CD14-positive monocyte (primary cell): ENCODE measurements around the gene ZFY. TPM values are rescaled to one million over a fixed set of nuclear protein-coding genes. Genes with fewer than 3 reads are reported as not detected.

Experiments used
- DNase-seq, 3 donors: peaks; one replicate each; pipeline ENCODE4 v3.0.0-alpha.2; 2011 to 2022
- H2AFZ ChIP-seq: 2 replicates; pipeline ENCODE4 v1.6.0; 2012; ENCODE audit warnings: mild to moderate bottlenecking, low read depth, low read length, inconsistent platforms; ENCODE audit not compliant: insufficient read depth, poor library complexity, severe bottlenecking
- H3K27ac ChIP-seq, 2 donors: 1 replicate in 1 of 2; 2 replicates in 1 of 2; pipeline ENCODE4 v1.5.1; 2012 to 2013; ENCODE audit warnings: low read length in 2 of 2, control low read depth in 1 of 2, inconsistent platforms in 1 of 2, low read depth in 1 of 2, mild to moderate bottlenecking in 1 of 2
- H3K27me3 ChIP-seq, 2 donors: one replicate each; pipeline versions ENCODE4 v1.6.0 to v1.6.1; 2011 to 2013; ENCODE audit warnings: low read length in 2 of 2; ENCODE audit not compliant: control insufficient read depth in 2 of 2, insufficient read depth in 2 of 2
- H3K36me3 ChIP-seq, 2 donors: replicated peaks in 1 of 2; 1 replicate in 1 of 2; 2 replicates in 1 of 2; pipeline versions ENCODE4 v1.5.1 to v1.6.1; 2012 to 2013; ENCODE audit warnings: low read length in 2 of 2, control low read depth in 1 of 2, inconsistent platforms in 1 of 2, mild to moderate bottlenecking in 1 of 2; ENCODE audit not compliant: insufficient read depth in 2 of 2, control insufficient read depth in 1 of 2
- H3K4me1 ChIP-seq, 2 donors: 1 replicate in 1 of 2; 2 replicates in 1 of 2; pipeline versions ENCODE4 v1.5.1 to v1.6.1; 2012 to 2013; ENCODE audit warnings: low read length in 2 of 2, control low read depth in 1 of 2, inconsistent platforms in 1 of 2, mild to moderate bottlenecking in 1 of 2, moderate library complexity in 1 of 2; ENCODE audit not compliant: insufficient read depth in 2 of 2, control insufficient read depth in 1 of 2
- H3K4me2 ChIP-seq: replicated peaks from 2 replicates; pipeline ENCODE3; 2012; ENCODE audit warnings: low read length, moderate library complexity, mild to moderate bottlenecking; ENCODE audit not compliant: poor library complexity, severe bottlenecking; ENCODE audit errors: extremely low read depth
- H3K4me3 ChIP-seq, 3 experiments: fragments of 200-600 bp in 1 of 3; sonication (generic) in 1 of 3; replicated peaks in 1 of 3; 1 replicate in 2 of 3; 2 replicates in 1 of 3; pipeline ENCODE4 v1.5.1; 2011 to 2013; ENCODE audit warnings: low read length in 3 of 3, mild to moderate bottlenecking in 3 of 3, control low read depth in 2 of 3, low read depth in 2 of 3, inconsistent platforms in 1 of 3, moderate library complexity in 1 of 3
- H3K79me2 ChIP-seq: 2 replicates; pipeline ENCODE4 v1.6.0; 2012; ENCODE audit warnings: mild to moderate bottlenecking, control low read depth, inconsistent platforms, low read length, moderate library complexity; ENCODE audit not compliant: insufficient read depth
- H3K9ac ChIP-seq: 2 replicates; pipeline ENCODE4 v1.6.0; 2017; ENCODE audit warnings: low read length, mild to moderate bottlenecking; ENCODE audit not compliant: insufficient read depth, poor library complexity, severe bottlenecking
- H3K9me3 ChIP-seq, 2 donors: replicated peaks in 1 of 2; 1 replicate in 1 of 2; 2 replicates in 1 of 2; pipeline versions ENCODE4 v1.5.1 to v1.6.1; 2012 to 2013; ENCODE audit warnings: low read length in 2 of 2, control low read depth in 1 of 2; ENCODE audit not compliant: control insufficient read depth in 1 of 2, insufficient read depth in 1 of 2
- H4K20me1 ChIP-seq: 2 replicates; pipeline ENCODE4 v1.6.0; 2012; ENCODE audit warnings: mild to moderate bottlenecking, low read length, control low read depth, moderate library complexity; ENCODE audit not compliant: insufficient read depth
- H3K27ac Mint-ChIP-seq, 7 donors: one replicate each; pipeline ENCODE4 v1.8.0; 2020; ENCODE audit warnings: mild to moderate bottlenecking in 7 of 7, mixed read lengths in 7 of 7, moderate library complexity in 6 of 7, inconsistent platforms in 2 of 7
- H3K27me3 Mint-ChIP-seq, 3 donors: one replicate each; pipeline ENCODE4 v1.8.0; 2021 to 2022; ENCODE audit warnings: low read depth in 3 of 3, mild to moderate bottlenecking in 3 of 3, mixed read lengths in 3 of 3, moderate library complexity in 3 of 3, inconsistent platforms in 1 of 3
- H3K36me3 Mint-ChIP-seq, 2 donors: one replicate each; pipeline ENCODE4 v1.8.0; 2020; ENCODE audit warnings: mixed read lengths in 2 of 2, inconsistent platforms in 1 of 2, mild to moderate bottlenecking in 1 of 2
- H3K4me1 Mint-ChIP-seq: one replicate; pipeline ENCODE4 v1.8.0; 2020; ENCODE audit warnings: mild to moderate bottlenecking, mixed read lengths
- H3K4me3 Mint-ChIP-seq, 2 donors: one replicate each; pipeline ENCODE4 v1.8.0; 2020; ENCODE audit warnings: mild to moderate bottlenecking in 2 of 2, mixed read lengths in 2 of 2, moderate library complexity in 1 of 2
- H3K9me3 Mint-ChIP-seq, 7 donors: one replicate each; pipeline ENCODE4 v1.8.0; 2020 to 2022; ENCODE audit warnings: mixed read lengths in 7 of 7, mild to moderate bottlenecking in 6 of 7, moderate library complexity in 6 of 7, inconsistent platforms in 2 of 7
- CTCF ChIP-seq: fragments of 200-600 bp; IDR thresholded peaks from one replicate; pipeline ENCODE4 v1.8.0; 2022; ENCODE audit warnings: antibody characterized with exemption, mild to moderate bottlenecking
- WGBS: methylation state at CpG from one replicate; pipeline ENCODE4 v1.1.5; 2013; ENCODE audit warnings: missing lambda C conversion rate; ENCODE audit not compliant: insufficient coverage; 5-methylcytosine and 5-hydroxymethylcytosine counted together
- intact Hi-C, 2 donors: fragments of 100-400 bp; cut with micrococcal nuclease; formaldehyde crosslinking; loops; one replicate each; pipeline versions ENCODE4 v1.15.0 to v1.15.1; 2023
- polyA plus RNA-seq, 3 donors: library from polyadenylated mRNA; depleted of rRNA in 1 of 3; unstranded in 2 of 3; stranded (reverse) in 1 of 3; fragments of 300-500 nt in 2 of 3; fragments of >200 nt in 1 of 3; fragmentation: Illumina TruSeq in 2 of 3; gene quantifications; 1 replicate in 2 of 3; 2 replicates in 1 of 3; pipeline ENCODE4 v1.2.3, GENCODE V29; 2012 to 2021
- small RNA-seq: library from RNA; depleted of rRNA; stranded (forward); fragments of <200 nt; gene quantifications from one replicate; pipeline ENCODE3, GENCODE V24; 2012; ENCODE audit warnings: low read depth; ENCODE audit not compliant: insufficient read length

Gene ZFY
- polyA plus RNA-seq, 3 donors: not detected

GRCh38 chrY:3023606-3024005 is 88.4 kb downstream of the ZFY start:
- H3K9ac ChIP-seq: no peak overlapping the region
- intact Hi-C loops: no loop called here
- H3K4me1 Mint-ChIP-seq: peaks cover 59% of the 10 kb centered on the region
- no peaks in the 10 kb centered on the region for H3K79me2 ChIP-seq
- peaks cover 0 to 24% of the 10 kb centered on the region in 2 donors for H3K4me1 ChIP-seq
- no peaks in the 10 kb centered on the region for H4K20me1 ChIP-seq
- no peak overlapping the region for H3K4me3 Mint-ChIP-seq
- no peaks in the 10 kb centered on the region for H3K27me3 ChIP-seq
- TF ChIP-seq CTCF: no peak
- DNase-seq: no peak
- no peaks in the 10 kb centered on the region for H3K27me3 Mint-ChIP-seq
- no CpG with 5 or more reads among the region's 2 CpGs for WGBS
- no peak overlapping the region for H3K4me3 ChIP-seq
- H3K4me2 ChIP-seq: no peak overlapping the region
- H3K27ac Mint-ChIP-seq: peak overlapping the region in 2 of 7 donors; percentile 64 to 81
- no peaks in the 10 kb centered on the region for H3K36me3 ChIP-seq
- no peak overlapping the region for H3K27ac ChIP-seq
- H2AFZ ChIP-seq: no peak overlapping the region
- H3K9me3 ChIP-seq: no peaks in the 10 kb centered on the region
- peaks cover 0 to 14% of the 10 kb centered on the region in 2 donors for H3K36me3 Mint-ChIP-seq
- H3K9me3 Mint-ChIP-seq: no peaks in the 10 kb centered on the region

GRCh38 chrY:3025357-3025756 is 90.2 kb downstream of the ZFY start:
- H3K36me3 Mint-ChIP-seq: peaks cover 0 to 9% of the 10 kb centered on the region in 2 donors
- Histone ChIP-seq H3K27ac (no peak overlapping the region), H3K4me1 (peaks cover 0 to 20% of the 10 kb centered on the region in 2 donors), H3K9me3 (no peaks in the 10 kb centered on the region), H3K79me2 (no peaks in the 10 kb centered on the region), H3K4me2 (no peak overlapping the region), H3K9ac (no peak overlapping the region), H2AFZ (no peak overlapping the region), H3K36me3 (no peaks in the 10 kb centered on the region), H3K4me3 (no peak overlapping the region), H4K20me1 (no peaks in the 10 kb centered on the region), H3K27me3 (no peaks in the 10 kb centered on the region)
- H3K9me3 Mint-ChIP-seq: no peaks in the 10 kb centered on the region
- peak overlapping the region in 2 of 7 donors; percentile 60 to 81 for H3K27ac Mint-ChIP-seq
- peak in 1 of 3 donors; percentile 36 for DNase-seq
- no peak for TF ChIP-seq CTCF
- WGBS: no CpG with 5 or more reads among the region's 1 CpG
- H3K4me1 Mint-ChIP-seq: peaks cover 70% of the 10 kb centered on the region
- intact Hi-C loops: no loop called here
- H3K27me3 Mint-ChIP-seq: peaks cover 0 to 2% (median 0%) of the 10 kb centered on the region in 3 donors
- H3K4me3 Mint-ChIP-seq: no peak overlapping the region

Small RNA genes lying within 50 kb of the gene (small RNA-seq; reads per million reads assigned to genes)
- gene EEF1A1P41: not detected

Other genes with a start within 250 kb of the ZFY start
- gene SRY, start 147.7 kb upstream of the ZFY start, polyA plus RNA-seq: not detected
- not detected for gene RPS4Y1, start 93.8 kb upstream of the ZFY start, polyA plus RNA-seq